Activated T-cell treated with anti-CD3 and anti-CD28 coated beads, Interleukin-2, amount 50 U/mL, for 72 hours (primary cell): ENCODE results near the gene TOM1. TPM values are rescaled to one million over a fixed set of nuclear protein-coding genes. Genes with fewer than 3 reads are reported as not detected.
A peak's percentile ranks its signal among the peaks of the same experiment; 100 is the strongest.

ENCODE experiments used
- ATAC-seq, 2 donors: fragments of 150-1000 bp; cut with Tn5 transposase; replicated peaks in 1 of 2; 2 replicates each; pipeline ENCODE4 v1.10.0; 2021; ENCODE audit warnings: moderate library complexity in 2 of 2, mild to moderate bottlenecking in 1 of 2
- DNase-seq, 2 donors: peaks; one replicate each; pipeline ENCODE4 v3.0.0; 2021 to 2022; ENCODE audit warnings: mixed read lengths in 1 of 2
- H3K27ac Mint-ChIP-seq: one replicate; pipeline ENCODE4 v1.8.0; 2022; ENCODE audit warnings: mild to moderate bottlenecking, moderate library complexity, mixed read lengths
- H3K27me3 Mint-ChIP-seq: one replicate; pipeline ENCODE4 v1.8.0; 2022; ENCODE audit warnings: low read depth, mixed read lengths
- H3K36me3 Mint-ChIP-seq, 2 donors: one replicate each; pipeline ENCODE4 v1.8.0; 2022; ENCODE audit warnings: mixed read lengths in 2 of 2, mild to moderate bottlenecking in 1 of 2; ENCODE audit not compliant: insufficient read depth in 2 of 2
- H3K4me1 Mint-ChIP-seq: one replicate; pipeline ENCODE4 v1.8.0; 2022; ENCODE audit warnings: low read depth, mixed read lengths
- H3K4me3 Mint-ChIP-seq, 2 donors: one replicate each; pipeline ENCODE4 v1.8.0; 2022; ENCODE audit warnings: mild to moderate bottlenecking in 2 of 2, mixed read lengths in 2 of 2, moderate library complexity in 2 of 2
- H3K9me3 Mint-ChIP-seq, 2 donors: one replicate each; pipeline ENCODE4 v1.8.0; 2022; ENCODE audit warnings: mixed read lengths in 2 of 2
- total RNA-seq, 2 donors: library from RNA; stranded (reverse); gene quantifications; one replicate each; pipeline ENCODE4 v1.2.3, GENCODE V29; 2022

Gene TOM1
- total RNA-seq, 2 donors from 2014 or later, result 38.4 to 40.4 TPM

DNA sequence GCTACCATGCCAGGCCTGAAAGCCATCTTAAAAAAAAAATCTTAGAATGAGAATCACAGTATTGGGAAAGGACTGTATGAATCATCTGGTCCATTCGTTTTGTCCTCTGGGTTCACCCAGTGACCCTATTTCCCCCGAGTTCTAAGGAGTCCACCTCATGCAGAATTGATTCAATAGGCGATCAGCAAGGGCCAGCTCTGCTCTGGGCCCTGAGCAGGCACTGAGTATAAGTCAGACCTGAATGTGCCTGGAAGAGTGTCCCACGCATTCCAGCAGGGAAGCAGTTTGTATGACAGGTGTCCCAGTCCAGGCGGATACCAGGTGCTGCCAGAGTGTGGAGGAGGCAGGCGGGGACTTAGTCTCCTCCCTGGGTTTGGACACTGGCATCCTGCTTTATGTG is 80.3 kb downstream of the TOM1 start:
- Mint-ChIP-seq H3K9me3 (no peaks in the 10 kb centered on the region), H3K27ac (no peak overlapping the region), H3K36me3 (no peaks in the 10 kb centered on the region), H3K4me1 (peaks cover 17% of the 10 kb centered on the region), H3K4me3 (peak overlapping the region; percentile 72 to 75), H3K27me3 (peaks cover 40% of the 10 kb centered on the region)
- DNase-seq (no peak), ATAC-seq (no peak)

DNA sequence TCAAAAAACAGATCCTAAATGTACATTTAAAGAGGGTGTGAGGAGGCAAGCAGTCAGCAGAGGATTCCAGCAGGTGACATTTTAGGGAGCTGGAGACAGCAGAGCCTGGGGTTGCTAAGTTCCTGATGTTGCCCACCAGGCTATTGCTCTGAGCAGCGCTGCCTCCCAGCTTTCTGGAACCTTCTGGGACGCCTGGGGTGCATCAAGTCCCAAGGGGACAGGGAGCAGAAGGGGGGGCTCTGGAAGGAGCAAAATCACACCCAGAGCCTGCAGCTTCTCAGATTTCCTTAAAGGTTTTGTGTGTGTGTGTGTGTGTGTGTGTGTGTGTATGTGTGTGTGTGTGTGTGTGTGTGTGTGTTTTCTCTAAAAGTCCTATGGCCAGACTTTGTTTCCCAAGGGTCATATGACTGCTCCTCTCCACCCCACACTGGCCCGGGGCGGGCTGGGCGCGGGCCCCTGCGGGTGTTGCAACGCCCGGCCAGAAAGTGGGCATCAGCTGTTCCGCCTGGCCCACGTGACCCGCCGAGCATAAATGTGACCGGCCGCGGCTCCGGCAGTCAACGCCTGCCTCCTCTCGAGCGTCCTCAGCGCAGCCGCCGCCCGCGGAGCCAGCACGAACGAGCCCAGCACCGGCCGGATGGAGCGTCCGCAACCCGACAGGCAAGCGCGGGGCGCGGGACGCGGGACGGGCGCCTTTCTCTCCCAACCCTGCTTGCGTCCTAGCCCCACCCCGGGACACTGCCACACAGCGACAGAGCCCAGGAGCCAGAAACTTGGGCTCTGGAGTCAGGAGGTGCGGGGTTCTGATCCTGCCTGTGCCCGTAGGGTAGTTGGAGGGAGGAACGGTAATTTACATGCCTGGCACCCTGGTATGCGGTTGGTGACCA is 81.1 kb downstream of the TOM1 start, which contains the start of gene HMOX1:
Gene HMOX1 (plus strand): TSS at position 560 of the 887 bp plus-strand sequence. CDS start 78 bp downstream, at position 638.
- Mint-ChIP-seq H3K4me3 (peak within 1 kb of the TSS; percentile 72 to 75), H3K36me3 (no peaks in the 10 kb centered on the region), H3K9me3 (no peaks in the 10 kb centered on the region), H3K27ac (no peak within 1 kb of the TSS), H3K27me3 (peaks cover 40% of the 10 kb centered on the region), H3K4me1 (peaks cover 13% of the 10 kb centered on the region)
- DNase-seq (peak; percentile 72 to 78), ATAC-seq (peak; percentile 92)

DNA sequence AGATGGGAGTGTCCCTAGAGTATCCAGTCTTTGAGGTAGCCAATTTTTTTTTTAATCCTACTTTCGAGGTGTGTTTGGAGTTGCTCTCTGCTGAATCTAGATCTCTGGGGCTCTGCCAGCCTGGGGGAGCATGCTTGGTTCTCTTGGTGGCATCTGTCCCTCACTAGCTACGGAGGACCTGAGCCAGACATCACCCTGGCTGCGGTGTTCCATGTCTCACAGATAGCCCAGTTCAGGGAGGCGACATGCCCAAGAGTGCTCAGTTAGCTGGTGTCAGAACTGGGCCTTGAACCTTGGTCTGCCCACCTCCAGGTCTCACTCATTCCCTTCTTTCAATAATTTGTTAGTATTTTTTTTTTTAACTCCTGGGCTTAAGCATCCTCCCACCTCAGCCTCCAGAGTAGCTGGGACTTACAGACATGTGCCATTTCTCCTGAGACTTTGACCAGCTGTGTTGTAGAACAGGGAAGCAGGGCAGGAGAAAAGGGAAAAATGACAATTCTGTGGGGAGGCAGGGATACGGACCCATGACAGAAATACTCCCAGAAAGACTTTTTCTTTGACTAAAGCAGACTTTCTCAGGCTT is 81.8 kb downstream of the TOM1 start:
- Mint-ChIP-seq H3K36me3 (no peaks in the 10 kb centered on the region), H3K9me3 (no peaks in the 10 kb centered on the region), H3K4me3 (peak overlapping the region; percentile 72 to 75), H3K27ac (no peak overlapping the region), H3K4me1 (peaks cover 12% of the 10 kb centered on the region), H3K27me3 (peaks cover 40% of the 10 kb centered on the region)
- ATAC-seq (no peak), DNase-seq (no peak)

DNA sequence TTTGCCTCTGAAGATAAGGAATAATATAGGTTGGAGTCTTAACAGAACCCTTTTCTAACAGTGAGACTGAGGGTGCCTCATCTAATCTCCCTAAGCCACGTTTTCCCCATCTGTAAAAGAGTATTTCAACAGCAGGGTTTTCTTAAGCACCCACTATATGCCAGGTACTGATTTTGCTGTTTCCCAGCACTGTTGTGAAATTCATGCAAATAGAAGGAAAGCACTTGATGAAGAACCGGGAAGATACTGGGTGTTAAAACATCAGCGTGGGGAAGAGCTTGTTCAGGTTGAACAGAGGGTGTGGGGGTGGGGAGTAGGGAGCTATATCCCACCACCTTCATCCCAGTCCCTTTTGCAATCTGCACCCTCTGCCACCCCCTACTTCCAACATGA is 84.0 kb downstream of the TOM1 start:
- Mint-ChIP-seq H3K4me3 (no peak overlapping the region), H3K9me3 (no peaks in the 10 kb centered on the region), H3K27ac (no peak overlapping the region), H3K36me3 (no peaks in the 10 kb centered on the region), H3K4me1 (no peaks in the 10 kb centered on the region), H3K27me3 (peaks cover 36% of the 10 kb centered on the region)
- DNase-seq (no peak), ATAC-seq (no peak)

DNA sequence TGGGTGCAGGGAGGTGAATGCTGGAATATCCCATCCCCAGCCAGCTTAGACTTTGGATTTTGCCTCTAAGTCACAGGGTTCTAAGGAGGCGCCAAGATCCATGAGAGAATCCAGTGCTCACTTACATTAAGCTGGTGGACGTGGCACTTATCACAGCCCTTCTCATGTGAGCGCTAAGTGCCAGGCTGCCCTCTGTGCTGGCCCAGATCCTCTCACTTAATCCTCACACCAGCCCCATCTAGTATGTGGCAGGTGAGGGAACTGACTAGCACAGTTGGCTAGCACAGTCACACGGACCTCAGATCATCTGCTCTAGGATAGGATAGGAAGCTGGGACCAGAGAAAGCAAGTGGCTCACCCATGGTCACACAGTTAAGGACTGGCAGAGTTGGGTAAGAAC is 84.8 kb downstream of the TOM1 start:
- Mint-ChIP-seq H3K4me3 (no peak overlapping the region), H3K27ac (no peak overlapping the region), H3K27me3 (peaks cover 37% of the 10 kb centered on the region), H3K9me3 (no peaks in the 10 kb centered on the region), H3K36me3 (no peaks in the 10 kb centered on the region), H3K4me1 (no peaks in the 10 kb centered on the region)
- no peak for ATAC-seq
- no peak for DNase-seq

DNA sequence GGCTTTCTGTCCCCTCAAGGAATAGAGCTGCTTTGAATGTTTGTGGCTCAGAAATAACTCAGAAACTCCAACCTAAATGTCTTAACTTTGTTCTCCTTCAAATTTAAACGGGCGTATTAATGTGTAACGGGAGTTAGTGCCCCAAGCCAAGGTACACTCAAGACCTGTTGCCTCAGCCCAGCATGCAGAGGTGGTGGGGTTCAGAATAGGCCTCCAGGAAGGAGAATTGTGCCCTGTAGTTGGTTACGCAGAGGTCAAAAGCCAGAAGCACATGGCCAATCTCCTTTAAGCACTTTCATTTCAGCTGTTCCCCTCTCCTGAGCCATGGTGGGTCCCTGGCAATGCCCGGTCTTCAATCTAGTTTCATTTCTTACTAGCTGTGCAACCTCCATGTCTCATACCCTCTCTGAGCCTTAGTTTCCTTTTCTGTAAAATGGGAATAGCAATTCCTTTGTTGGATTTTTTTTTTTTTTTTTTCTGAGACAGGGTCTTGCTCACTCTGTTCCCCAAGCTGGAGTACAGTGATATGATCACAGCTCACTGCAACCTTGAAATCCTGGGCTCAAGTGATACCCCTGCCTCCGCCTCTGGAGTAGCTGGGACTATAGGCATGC is 85.4 kb downstream of the TOM1 start:
- no peak for DNase-seq
- Mint-ChIP-seq H3K4me3 (no peak overlapping the region), H3K9me3 (no peaks in the 10 kb centered on the region), H3K27ac (no peak overlapping the region), H3K27me3 (peaks cover 40% of the 10 kb centered on the region), H3K36me3 (no peaks in the 10 kb centered on the region), H3K4me1 (no peaks in the 10 kb centered on the region)
- ATAC-seq, result no peak

DNA sequence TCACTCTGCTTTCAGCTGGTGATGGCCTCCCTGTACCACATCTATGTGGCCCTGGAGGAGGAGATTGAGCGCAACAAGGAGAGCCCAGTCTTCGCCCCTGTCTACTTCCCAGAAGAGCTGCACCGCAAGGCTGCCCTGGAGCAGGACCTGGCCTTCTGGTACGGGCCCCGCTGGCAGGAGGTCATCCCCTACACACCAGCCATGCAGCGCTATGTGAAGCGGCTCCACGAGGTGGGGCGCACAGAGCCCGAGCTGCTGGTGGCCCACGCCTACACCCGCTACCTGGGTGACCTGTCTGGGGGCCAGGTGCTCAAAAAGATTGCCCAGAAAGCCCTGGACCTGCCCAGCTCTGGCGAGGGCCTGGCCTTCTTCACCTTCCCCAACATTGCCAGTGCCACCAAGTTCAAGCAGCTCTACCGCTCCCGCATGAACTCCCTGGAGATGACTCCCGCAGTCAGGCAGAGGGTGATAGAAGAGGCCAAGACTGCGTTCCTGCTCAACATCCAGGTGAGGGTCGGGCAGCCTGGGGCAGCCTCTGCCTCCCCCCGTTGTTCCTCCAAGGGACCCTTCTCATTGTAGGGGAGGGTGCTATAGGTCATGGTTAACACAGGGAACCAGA is 87.1 kb downstream of the TOM1 start:
- no peak for ATAC-seq

DNA sequence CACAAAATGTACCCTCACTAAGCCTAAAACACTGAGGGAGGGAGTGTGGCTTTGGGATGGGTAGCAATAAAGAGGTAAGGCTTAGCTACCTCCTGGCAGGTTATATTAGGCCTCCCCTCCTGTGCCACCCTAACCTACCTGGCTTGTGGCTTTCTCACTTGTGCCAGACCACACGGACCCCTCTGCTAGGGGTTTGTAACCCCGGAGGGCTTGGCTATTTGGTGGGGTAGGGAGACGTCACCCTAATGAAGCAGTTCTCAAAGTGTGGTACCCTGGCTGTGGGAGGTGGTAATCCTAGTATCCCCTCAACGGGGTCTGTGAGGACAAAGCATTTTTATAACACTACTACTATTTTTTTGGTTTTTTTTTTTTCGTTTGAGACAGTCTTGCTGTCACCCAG is 91.2 kb downstream of the TOM1 start:
- no peaks in the 10 kb centered on the region for H3K4me1 Mint-ChIP-seq
- H3K27me3 Mint-ChIP-seq, result peaks cover 8% of the 10 kb centered on the region
- H3K9me3 Mint-ChIP-seq, result no peaks in the 10 kb centered on the region
- DNase-seq (no peak), ATAC-seq (no peak)
- H3K4me3 Mint-ChIP-seq, result no peak overlapping the region
- no peak overlapping the region for H3K27ac Mint-ChIP-seq
- H3K36me3 Mint-ChIP-seq, result no peaks in the 10 kb centered on the region

More for the DNA sequence above, 87.1 kb downstream of the TOM1 start:
- no peak for DNase-seq
- Mint-ChIP-seq H3K27ac (no peak overlapping the region), H3K27me3 (peaks cover 28% of the 10 kb centered on the region), H3K4me1 (no peaks in the 10 kb centered on the region), H3K4me3 (no peak overlapping the region), H3K36me3 (no peaks in the 10 kb centered on the region), H3K9me3 (no peaks in the 10 kb centered on the region)

DNA sequence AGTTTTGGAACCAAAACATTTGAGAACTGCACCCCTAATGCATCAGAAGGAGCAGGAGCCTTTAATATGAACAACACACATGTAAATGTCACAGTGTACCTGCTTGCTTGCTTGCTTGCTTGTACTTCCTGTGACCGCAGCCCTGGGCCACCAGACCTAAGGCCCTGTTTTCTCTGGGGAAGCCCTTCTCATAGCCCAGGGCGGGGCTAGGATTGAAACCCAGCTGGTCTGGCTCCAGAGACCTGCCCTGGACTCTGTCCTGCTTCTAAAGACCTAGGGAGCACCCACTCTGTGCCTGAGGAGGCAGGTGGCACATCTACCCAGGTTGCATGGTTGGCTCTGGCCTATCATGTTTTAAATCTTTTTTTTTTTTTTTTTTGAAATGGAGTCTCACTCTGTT is 92.7 kb downstream of the TOM1 start:
- Mint-ChIP-seq H3K27me3 (peaks cover 8% of the 10 kb centered on the region), H3K4me1 (no peaks in the 10 kb centered on the region), H3K4me3 (no peak overlapping the region), H3K36me3 (no peaks in the 10 kb centered on the region), H3K9me3 (no peaks in the 10 kb centered on the region), H3K27ac (no peak overlapping the region)
- DNase-seq (no peak), ATAC-seq (no peak)

DNA sequence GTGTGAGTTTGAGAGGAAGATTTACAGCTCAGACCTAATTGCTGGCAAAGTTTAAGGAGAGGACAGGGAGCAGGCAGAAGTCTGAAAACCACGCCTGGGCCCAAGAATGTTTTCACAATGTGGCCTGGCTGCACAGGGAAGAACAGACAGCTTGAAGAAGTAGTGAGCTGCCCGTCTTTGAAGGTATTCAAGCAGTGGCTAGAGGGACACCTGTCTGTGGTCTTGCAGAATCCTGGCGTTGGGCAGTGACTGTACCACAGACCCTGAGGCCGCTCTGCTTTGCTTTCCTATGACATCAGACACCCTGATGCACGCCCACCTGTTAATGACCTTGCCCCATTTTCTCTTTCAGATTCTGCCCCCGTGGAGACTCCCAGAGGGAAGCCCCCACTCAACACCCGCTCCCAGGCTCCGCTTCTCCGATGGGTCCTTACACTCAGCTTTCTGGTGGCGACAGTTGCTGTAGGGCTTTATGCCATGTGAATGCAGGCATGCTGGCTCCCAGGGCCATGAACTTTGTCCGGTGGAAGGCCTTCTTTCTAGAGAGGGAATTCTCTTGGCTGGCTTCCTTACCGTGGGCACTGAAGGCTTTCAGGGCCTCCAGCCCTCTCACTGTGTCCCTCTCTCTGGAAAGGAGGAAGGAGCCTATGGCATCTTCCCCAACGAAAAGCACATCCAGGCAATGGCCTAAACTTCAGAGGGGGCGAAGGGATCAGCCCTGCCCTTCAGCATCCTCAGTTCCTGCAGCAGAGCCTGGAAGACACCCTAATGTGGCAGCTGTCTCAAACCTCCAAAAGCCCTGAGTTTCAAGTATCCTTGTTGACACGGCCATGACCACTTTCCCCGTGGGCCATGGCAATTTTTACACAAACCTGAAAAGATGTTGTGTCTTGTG is 93.7 kb downstream of the TOM1 start:
- Mint-ChIP-seq H3K4me3 (no peak overlapping the region), H3K27ac (no peak overlapping the region), H3K9me3 (no peaks in the 10 kb centered on the region), H3K4me1 (no peaks in the 10 kb centered on the region), H3K27me3 (peaks cover 8% of the 10 kb centered on the region), H3K36me3 (no peaks in the 10 kb centered on the region)
- ATAC-seq (no peak), DNase-seq (no peak)

DNA sequence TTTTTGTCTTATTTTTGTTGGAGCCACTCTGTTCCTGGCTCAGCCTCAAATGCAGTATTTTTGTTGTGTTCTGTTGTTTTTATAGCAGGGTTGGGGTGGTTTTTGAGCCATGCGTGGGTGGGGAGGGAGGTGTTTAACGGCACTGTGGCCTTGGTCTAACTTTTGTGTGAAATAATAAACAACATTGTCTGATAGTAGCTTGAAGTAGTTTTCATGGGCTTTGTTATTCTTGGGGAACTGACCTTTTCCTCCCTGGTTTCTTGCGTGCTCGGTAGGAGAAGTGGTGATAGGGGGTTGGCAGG is 94.3 kb downstream of the TOM1 start:
- Mint-ChIP-seq H3K9me3 (no peaks in the 10 kb centered on the region), H3K27ac (no peak overlapping the region), H3K36me3 (no peaks in the 10 kb centered on the region), H3K4me3 (no peak overlapping the region), H3K27me3 (peaks cover 8% of the 10 kb centered on the region), H3K4me1 (peaks cover 3% of the 10 kb centered on the region)
- no peak for DNase-seq
- ATAC-seq, result no peak

DNA sequence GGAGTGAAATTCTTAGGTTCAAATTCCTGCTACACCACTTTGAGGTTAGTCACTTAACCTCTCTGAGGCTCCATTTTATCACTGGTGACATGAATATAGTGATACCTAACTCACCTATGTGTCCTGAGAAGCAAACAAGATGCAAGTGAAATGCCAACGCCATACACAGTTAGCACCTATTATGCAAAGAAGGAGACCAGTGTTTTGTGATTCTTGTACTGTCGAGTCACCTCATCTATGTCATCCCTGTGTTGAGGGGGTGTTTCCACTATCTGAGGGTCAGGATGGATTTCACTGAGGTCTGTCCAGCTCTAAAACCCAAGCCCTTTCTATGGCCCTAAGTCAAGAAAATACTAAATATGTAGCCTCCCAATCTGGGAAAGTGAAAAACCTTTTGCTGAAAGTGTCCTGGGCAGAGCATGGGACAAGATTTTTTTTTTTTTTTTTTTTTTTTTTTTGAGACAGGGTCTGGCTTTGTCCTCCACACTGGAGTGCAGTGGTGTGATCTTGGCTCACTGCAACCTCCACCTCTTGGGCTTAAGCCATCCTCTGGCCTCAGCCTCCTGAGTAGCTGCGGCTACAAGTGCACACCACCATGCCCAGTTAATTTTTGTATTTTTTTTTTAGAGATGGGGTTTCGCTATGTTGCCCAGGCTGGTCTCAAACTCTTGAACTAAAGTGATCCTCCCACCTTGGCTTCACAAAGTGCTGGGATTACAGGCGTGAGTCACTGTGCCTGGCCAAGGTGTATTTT is 95.3 kb downstream of the TOM1 start:
- peaks cover 4% of the 10 kb centered on the region for H3K4me1 Mint-ChIP-seq
- ATAC-seq, result no peak
- no peak overlapping the region for H3K4me3 Mint-ChIP-seq
- no peaks in the 10 kb centered on the region for H3K9me3 Mint-ChIP-seq
- peaks cover 1 to 5% of the 10 kb centered on the region in 2 donors for H3K36me3 Mint-ChIP-seq
- DNase-seq, result no peak
- H3K27me3 Mint-ChIP-seq, result peaks cover under 1% of the 10 kb centered on the region
- H3K27ac Mint-ChIP-seq, result no peak overlapping the region
